Hematopoietic multipotent progenitor cell treated with erythropoietin and hydrocortisone succinate and interleukin-3 and kit ligand, for 6 days (in vitro differentiated cells): ENCODE measurements around the gene SCAND1.

Source experiments
- DNase-seq: peaks from one replicate; pipeline ENCODE4 v3.0.0-alpha.2; 2015

The SCAND1 gene

GRCh38 chr20:35903843-35904242, 50.5 kb downstream of the SCAND1 start:
- DNase-seq, result peak; percentile 82
